ENCODE data around the gene GRIP1. TPM values are rescaled to one million over a fixed set of nuclear protein-coding genes. Genes with fewer than 3 reads are reported as not detected.

GRIP1 gene
- total RNA-seq, 2 experiments from 2014 or later = 0.61 to 1.9 TPM

- no peak for ATAC-seq
- Mint-ChIP-seq H3K27me3 (no peaks in the 10 kb centered on the region), H3K9me3 (ENCODE audit: low read depth) (no peaks in the 10 kb centered on the region), H3K27ac (no peak overlapping the region), H3K36me3 (no peaks in the 10 kb centered on the region), H3K4me3 (no peak overlapping the region), H3K4me1 (no peaks in the 10 kb centered on the region)
- CTCF ChIA-PET = no interaction called here
- DNase-seq = no peak
Measured at GRCh38 chr12:66550626-66551025, 128.2 kb downstream of the GRIP1 start.

- no peaks in the 10 kb centered on the region for H3K4me1 Mint-ChIP-seq
- CTCF ChIA-PET = no interaction called here
Measured at GRCh38 chr12:66549050-66549389, 129.9 kb downstream of the GRIP1 start.

GRCh38 chr12:66548338-66549049 is 130.4 kb downstream of the GRIP1 start:
- CTCF ChIA-PET = no interaction called here

More at GRCh38 chr12:66549050-66549389, 129.9 kb downstream of the GRIP1 start:
- H3K27ac Mint-ChIP-seq = no peak overlapping the region
- ATAC-seq (no peak), DNase-seq (no peak)
- no peaks in the 10 kb centered on the region for H3K27me3 Mint-ChIP-seq
- H3K4me3 Mint-ChIP-seq = no peak overlapping the region
- H3K36me3 Mint-ChIP-seq = no peaks in the 10 kb centered on the region
- H3K9me3 Mint-ChIP-seq (ENCODE audit: low read depth) = no peaks in the 10 kb centered on the region

GRCh38 chr12:66541426-66541825 is 137.4 kb downstream of the GRIP1 start:
- CTCF ChIA-PET = no interaction called here
- H3K9me3 Mint-ChIP-seq (ENCODE audit: low read depth) = no peaks in the 10 kb centered on the region
- no peak for ATAC-seq

More at GRCh38 chr12:66548338-66549049, 130.4 kb downstream of the GRIP1 start:
- ATAC-seq = no peak
- Mint-ChIP-seq H3K4me1 (no peaks in the 10 kb centered on the region), H3K36me3 (no peaks in the 10 kb centered on the region), H3K4me3 (no peak overlapping the region), H3K9me3 (ENCODE audit: low read depth) (no peaks in the 10 kb centered on the region), H3K27me3 (no peaks in the 10 kb centered on the region), H3K27ac (no peak overlapping the region)
- no peak for DNase-seq

GRCh38 chr12:66539431-66539830 is 139.4 kb downstream of the GRIP1 start:
- CTCF ChIA-PET = interaction anchor here (0.7 kb wide), 1 partner anchor 320 kb away, joined by 6 read pairs; no protein-coding TSS in a partner anchor
- Mint-ChIP-seq H3K4me1 (no peaks in the 10 kb centered on the region), H3K9me3 (ENCODE audit: low read depth) (no peaks in the 10 kb centered on the region), H3K4me3 (no peak overlapping the region), H3K27ac (no peak overlapping the region), H3K27me3 (no peaks in the 10 kb centered on the region), H3K36me3 (no peaks in the 10 kb centered on the region)
- DNase-seq (no peak), ATAC-seq (no peak)

More at GRCh38 chr12:66541426-66541825, 137.4 kb downstream of the GRIP1 start:
- Mint-ChIP-seq H3K36me3 (no peaks in the 10 kb centered on the region), H3K27ac (no peak overlapping the region), H3K4me1 (no peaks in the 10 kb centered on the region), H3K27me3 (no peaks in the 10 kb centered on the region), H3K4me3 (no peak overlapping the region)
- no peak for DNase-seq

GRCh38 chr12:66538970-66539369 is 139.9 kb downstream of the GRIP1 start:
- DNase-seq (no peak), ATAC-seq (no peak)
- no peaks in the 10 kb centered on the region for H3K9me3 Mint-ChIP-seq (ENCODE audit: low read depth)
- H3K4me1 Mint-ChIP-seq = no peaks in the 10 kb centered on the region
- CTCF ChIA-PET = interaction anchor here (0.7 kb wide), 1 partner anchor 321 kb away, joined by 6 read pairs; no protein-coding TSS in a partner anchor
- no peak overlapping the region for H3K27ac Mint-ChIP-seq
- H3K4me3 Mint-ChIP-seq = no peak overlapping the region
- no peaks in the 10 kb centered on the region for H3K27me3 Mint-ChIP-seq
- H3K36me3 Mint-ChIP-seq = no peaks in the 10 kb centered on the region

- ATAC-seq (no peak), DNase-seq (no peak)
- Mint-ChIP-seq H3K9me3 (ENCODE audit: low read depth) (no peaks in the 10 kb centered on the region), H3K27me3 (no peaks in the 10 kb centered on the region), H3K27ac (no peak overlapping the region), H3K4me3 (no peak overlapping the region), H3K4me1 (no peaks in the 10 kb centered on the region), H3K36me3 (no peaks in the 10 kb centered on the region)
- CTCF ChIA-PET = no interaction called here
Measured at GRCh38 chr12:66537876-66538275, 141.0 kb downstream of the GRIP1 start.

GRCh38 chr12:66533767-66534166 is 145.1 kb downstream of the GRIP1 start:
- H3K27me3 Mint-ChIP-seq = no peaks in the 10 kb centered on the region
- DNase-seq (no peak), ATAC-seq (no peak)
- H3K9me3 Mint-ChIP-seq (ENCODE audit: low read depth) = no peaks in the 10 kb centered on the region
- H3K36me3 Mint-ChIP-seq = no peaks in the 10 kb centered on the region
- no peaks in the 10 kb centered on the region for H3K4me1 Mint-ChIP-seq
- H3K4me3 Mint-ChIP-seq = no peak overlapping the region
- no peak overlapping the region for H3K27ac Mint-ChIP-seq
- CTCF ChIA-PET = interaction anchor here (1.2 kb wide), 1 partner anchor 18 kb away, joined by 3 read pairs; no protein-coding TSS in a partner anchor

- H3K4me1 Mint-ChIP-seq = no peaks in the 10 kb centered on the region
- H3K27me3 Mint-ChIP-seq = no peaks in the 10 kb centered on the region
- no peak for DNase-seq
- ATAC-seq = no peak
- CTCF ChIA-PET = no interaction called here
- H3K9me3 Mint-ChIP-seq (ENCODE audit: low read depth) = peaks cover 2% of the 10 kb centered on the region
- H3K36me3 Mint-ChIP-seq = no peaks in the 10 kb centered on the region
- H3K4me3 Mint-ChIP-seq = no peak overlapping the region
- no peak overlapping the region for H3K27ac Mint-ChIP-seq
Measured at GRCh38 chr12:66531766-66532165, 147.1 kb downstream of the GRIP1 start.

- CTCF ChIA-PET = no interaction called here
- Mint-ChIP-seq H3K27ac (no peak overlapping the region), H3K4me1 (no peaks in the 10 kb centered on the region), H3K9me3 (ENCODE audit: low read depth) (peaks cover 2% of the 10 kb centered on the region), H3K36me3 (no peaks in the 10 kb centered on the region), H3K27me3 (no peaks in the 10 kb centered on the region), H3K4me3 (no peak overlapping the region)
- DNase-seq (no peak), ATAC-seq (no peak)
Measured at GRCh38 chr12:66529934-66530333, 148.9 kb downstream of the GRIP1 start.

GRCh38 chr12:66516561-66516960 is 162.3 kb downstream of the GRIP1 start:
- CTCF ChIA-PET = no interaction called here
- ATAC-seq (no peak), DNase-seq (no peak)
- Mint-ChIP-seq H3K36me3 (no peaks in the 10 kb centered on the region), H3K27me3 (peaks cover 3% of the 10 kb centered on the region), H3K9me3 (ENCODE audit: low read depth) (no peaks in the 10 kb centered on the region), H3K27ac (no peak overlapping the region), H3K4me1 (no peaks in the 10 kb centered on the region), H3K4me3 (no peak overlapping the region)

GRCh38 chr12:66516133-66516532 is 162.7 kb downstream of the GRIP1 start:
- ATAC-seq (no peak), DNase-seq (no peak)
- H3K4me1 Mint-ChIP-seq = no peaks in the 10 kb centered on the region
- no peak overlapping the region for H3K4me3 Mint-ChIP-seq
- no peaks in the 10 kb centered on the region for H3K36me3 Mint-ChIP-seq
- H3K27me3 Mint-ChIP-seq = peaks cover 3% of the 10 kb centered on the region
- CTCF ChIA-PET = no interaction called here
- no peak overlapping the region for H3K27ac Mint-ChIP-seq
- H3K9me3 Mint-ChIP-seq (ENCODE audit: low read depth) = no peaks in the 10 kb centered on the region

GRCh38 chr12:66514581-66514980 is 164.3 kb downstream of the GRIP1 start:
- no peak for DNase-seq
- Mint-ChIP-seq H3K27me3 (peaks cover 3% of the 10 kb centered on the region), H3K27ac (no peak overlapping the region), H3K4me3 (no peak overlapping the region), H3K36me3 (no peaks in the 10 kb centered on the region), H3K9me3 (ENCODE audit: low read depth) (no peaks in the 10 kb centered on the region), H3K4me1 (no peaks in the 10 kb centered on the region)
- ATAC-seq = no peak
- CTCF ChIA-PET = no interaction called here

- H3K27me3 Mint-ChIP-seq = peaks cover 3% of the 10 kb centered on the region
- no peaks in the 10 kb centered on the region for H3K36me3 Mint-ChIP-seq
- ATAC-seq (no peak), DNase-seq (no peak)
- no peak overlapping the region for H3K4me3 Mint-ChIP-seq
- H3K9me3 Mint-ChIP-seq (ENCODE audit: low read depth) = no peaks in the 10 kb centered on the region
- H3K27ac Mint-ChIP-seq = no peak overlapping the region
- CTCF ChIA-PET = no interaction called here
- H3K4me1 Mint-ChIP-seq = no peaks in the 10 kb centered on the region
Measured at GRCh38 chr12:66508025-66508424, 170.9 kb downstream of the GRIP1 start.
